DMS 273 treated with DMSO at 0.1 percent for 48 hours (cell line): ENCODE results near the gene TMEM127.
"Not testable (repeated sequence)": the region's sequence is repeated elsewhere in the genome, so short reads cannot be mapped to it uniquely, and the experiment has no call there.

Source experiments
- DNase-seq: peaks from one replicate; lab custom pipeline; 2025; lab: John Stamatoyannopoulos, UW

Gene TMEM127

DNA sequence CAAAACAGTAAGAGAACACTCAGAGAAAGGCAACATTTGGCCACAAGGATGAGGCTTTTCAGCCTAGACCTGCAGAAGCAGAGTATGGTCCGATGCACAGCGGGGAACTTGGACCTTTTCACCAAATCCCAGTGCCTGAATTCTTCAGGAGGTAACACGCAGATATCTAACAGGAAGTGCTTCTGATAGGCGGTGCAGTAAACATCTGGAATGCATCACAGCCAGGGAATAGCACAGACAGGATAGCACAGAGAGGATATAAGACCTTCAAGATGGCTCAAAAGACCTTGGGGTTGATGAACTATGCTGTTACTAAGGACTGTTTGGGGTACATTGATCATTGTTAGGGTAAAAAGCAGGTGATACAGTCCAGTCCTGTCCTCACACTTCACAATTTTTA is 1.7 kb downstream of the TMEM127 start:
- no peak for DNase-seq

DNA sequence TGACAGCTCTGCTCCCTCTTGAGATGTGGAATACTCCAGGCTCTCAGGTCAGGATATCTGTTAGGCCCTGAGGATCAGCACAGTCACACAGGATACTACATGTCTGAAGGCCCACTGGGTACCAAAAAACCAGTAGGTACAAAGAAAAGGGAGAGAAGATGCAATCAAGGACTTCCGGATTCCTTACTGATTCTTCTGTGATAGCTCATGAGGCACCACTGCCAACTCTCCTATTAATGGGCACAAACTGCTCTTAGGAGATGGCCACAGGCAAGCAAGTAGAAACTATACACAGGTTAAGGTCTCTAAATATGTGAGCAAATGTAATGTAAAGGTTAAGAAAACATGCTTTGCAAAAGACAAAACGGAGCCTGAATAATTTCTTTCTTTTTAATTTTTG is 3.5 kb downstream of the TMEM127 start:
- no peak for DNase-seq

DNA sequence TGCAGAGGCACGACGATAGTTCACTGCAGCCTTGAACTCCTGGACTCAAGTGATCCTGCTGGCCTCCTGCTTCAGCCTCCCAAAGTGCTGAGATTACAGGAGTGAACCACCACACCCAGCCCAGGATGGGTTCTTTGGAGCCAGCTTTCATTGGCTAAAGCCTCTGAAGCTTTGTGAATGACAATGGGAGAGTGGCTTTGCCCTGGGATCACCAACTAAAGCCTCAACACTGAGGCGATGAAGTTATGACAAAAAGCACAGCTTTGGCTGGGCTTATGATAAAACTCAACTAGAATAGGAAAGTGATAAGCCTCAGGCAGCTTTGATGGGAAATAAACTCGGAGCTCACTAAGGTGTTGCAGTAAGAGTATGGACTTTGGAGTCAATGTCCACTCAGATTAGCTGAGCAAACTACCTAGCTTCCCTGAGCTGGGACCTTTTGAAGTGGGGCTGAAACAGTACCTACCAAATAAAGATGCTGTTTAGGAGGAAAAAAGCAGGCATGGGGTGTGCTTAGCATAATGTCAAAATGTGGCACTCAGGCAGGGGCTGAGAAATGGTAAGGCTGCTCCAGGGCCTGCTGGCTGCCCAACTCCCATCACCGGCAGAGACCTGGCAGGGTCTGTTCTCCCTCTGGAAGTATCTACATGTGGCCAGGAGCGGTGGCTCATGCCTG is 4.3 kb downstream of the TMEM127 start:
- no peak for DNase-seq

DNA sequence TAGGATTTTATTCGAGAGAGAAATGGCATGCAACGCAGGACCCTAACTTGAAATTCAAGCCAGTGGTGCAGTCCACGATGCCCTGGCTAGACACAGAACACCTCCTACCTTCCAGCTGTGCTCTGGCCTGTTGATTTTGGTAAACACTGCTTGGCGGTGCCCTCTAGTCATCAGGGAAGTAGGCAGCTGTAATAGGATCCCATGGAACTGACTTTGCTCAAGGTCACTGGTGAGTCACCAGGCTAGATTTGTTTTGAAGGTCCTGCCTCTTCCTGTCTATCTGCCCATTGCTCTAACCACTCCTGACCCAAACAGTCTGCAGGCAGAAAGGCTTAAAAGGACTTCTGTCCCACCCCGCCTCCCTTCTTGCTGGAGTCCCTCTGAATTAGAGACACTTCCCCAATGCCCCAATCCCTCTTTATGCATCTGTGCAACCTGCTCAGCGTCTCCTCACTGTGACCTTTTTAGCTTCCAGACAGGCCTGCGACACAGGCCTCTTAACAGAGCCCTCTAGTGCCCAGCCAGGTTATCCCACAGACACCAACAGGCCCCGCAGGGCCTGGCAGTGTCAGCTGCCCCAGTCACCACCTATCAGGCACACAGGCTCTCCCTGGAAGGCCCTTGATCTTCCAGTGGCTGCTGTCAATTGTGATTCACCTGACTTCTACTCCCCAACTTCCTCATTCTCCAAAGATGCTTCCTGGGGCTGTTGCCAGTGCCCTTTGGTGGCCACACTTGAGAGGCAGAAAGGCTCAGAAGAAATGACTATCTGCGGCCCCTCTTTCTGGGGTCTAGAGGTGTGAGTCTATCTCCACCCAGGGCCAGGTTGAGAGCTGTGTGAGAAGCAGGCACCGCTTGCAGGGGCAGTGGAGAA is 5.2 kb downstream of the TMEM127 start:
- DNase-seq: peak; percentile 52

DNA sequence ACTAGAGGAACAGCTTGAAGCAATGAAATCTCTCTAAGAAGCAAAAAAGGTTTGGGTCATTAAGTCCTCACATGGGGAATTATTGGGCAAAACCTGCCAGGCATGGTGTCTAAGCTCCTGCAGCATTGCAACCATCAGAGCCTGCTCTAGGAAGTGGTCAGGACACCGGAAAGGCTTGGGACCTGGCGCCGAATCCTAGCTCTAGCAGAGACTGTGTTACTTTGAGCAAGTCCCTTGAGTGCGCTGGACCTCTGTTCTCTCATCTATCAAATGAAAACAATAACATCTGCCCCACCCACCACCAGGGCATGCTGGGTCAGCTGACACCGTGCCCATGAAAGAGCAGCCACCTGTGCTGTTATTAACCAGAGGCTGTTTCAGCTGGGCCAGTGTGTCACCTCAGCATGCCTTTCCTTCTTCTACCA is 6.3 kb downstream of the TMEM127 start:
- DNase-seq: no peak

DNA sequence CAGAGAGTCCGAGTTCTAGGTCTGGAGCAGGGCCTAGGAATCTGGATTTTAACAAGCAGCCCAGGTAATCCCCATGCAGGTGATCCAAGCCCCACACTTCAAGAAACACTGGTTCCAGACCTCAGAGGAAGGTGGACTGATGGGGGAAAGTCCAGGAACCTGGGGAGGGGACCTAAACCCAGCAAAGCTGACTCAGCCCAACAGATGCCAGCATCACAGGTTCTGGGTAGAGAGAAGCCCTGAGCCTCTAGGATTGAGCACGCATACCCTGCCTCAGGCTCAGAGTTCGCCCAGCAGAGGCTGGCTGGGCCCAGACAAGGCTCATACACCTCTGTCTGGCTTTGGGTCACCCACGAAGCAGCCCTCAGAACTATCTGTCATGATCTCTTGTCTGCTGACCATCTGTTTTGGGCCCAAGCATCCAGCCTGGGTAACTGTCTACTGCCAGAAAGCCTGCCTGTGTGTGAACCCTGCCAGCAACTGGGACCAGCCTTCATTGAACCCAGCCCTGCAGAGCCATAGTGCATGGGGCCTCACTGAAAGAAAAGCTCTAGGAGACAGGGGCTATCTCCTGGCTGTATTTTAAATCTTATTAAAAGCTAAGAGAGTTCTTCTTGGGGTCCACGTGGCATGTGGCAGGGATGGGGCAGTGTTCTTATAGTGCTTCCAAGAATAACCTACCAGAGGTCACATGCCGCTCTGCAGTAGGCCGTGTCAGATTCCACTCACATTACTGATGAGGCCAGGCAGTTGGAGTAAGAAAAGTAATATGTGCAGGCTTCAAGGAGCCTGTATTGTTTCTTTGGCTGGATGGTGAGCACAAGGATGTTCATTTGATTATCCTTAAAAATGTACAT is 7.4 kb downstream of the TMEM127 start:
- no peak for DNase-seq

DNA sequence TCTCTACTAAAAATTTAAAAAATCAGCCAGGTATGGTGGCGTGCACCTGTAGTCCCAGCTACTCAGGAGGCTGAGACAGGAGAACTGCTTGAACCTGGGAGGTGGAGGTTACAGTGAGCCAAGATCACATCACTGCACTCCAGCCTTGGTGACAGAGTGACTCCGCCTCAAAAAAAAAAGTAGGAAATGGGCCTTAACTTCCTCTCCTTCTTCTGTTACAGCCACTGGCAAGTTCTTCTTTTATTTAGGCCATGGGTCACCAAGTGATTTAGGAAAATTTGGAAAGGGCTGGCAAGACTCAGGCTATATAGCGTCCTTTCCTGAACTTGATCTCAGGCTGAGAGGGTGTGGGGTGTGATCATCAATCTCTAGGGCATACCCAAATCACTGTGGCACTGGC is 8.1 kb downstream of the TMEM127 start:
- DNase-seq: not testable (repeated sequence)

DNA sequence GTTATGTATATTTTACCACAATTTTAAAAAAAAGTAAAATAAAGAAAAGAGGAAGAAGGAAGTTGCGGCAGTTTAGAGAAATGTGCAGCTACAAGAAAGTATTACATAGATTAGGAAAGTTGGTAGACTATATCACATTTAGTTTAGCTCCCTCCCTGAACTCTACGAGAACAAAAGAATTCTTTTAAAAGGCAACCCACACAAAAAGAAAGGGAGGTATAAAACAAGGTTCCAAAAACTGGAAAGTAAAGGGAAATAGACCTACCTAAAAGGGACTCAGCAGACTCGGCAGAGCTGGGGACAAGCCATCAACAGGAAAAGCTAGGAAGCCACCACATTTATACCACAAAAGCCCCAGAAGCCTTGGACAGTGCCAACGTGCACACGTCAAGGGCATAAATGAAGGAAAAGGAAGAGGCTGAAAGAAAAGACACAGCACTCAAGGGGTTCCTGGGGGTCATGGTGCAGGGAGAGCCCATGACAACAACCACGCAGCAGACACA is 9.1 kb downstream of the TMEM127 start:
- DNase-seq: no peak

DNA sequence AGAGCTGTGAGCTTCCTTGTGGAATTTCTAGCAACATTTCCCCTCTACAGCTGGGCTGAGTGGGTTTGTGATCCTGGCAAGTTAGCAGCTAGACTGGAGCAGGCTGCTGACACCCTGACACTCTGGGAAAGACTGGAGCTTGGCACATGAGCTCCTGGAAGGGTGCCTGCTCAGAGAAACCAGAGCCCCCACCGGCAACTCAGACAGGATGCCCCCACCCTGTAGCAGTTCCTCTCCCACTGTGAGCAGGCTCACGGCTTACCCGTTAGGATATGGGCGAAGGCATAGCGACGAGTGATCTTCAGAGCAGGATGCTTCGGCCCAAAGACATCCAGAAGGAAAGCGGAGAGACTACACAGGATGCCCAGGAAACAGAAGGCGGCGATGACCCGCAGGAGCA is 11.2 kb downstream of the TMEM127 start:
- DNase-seq: no peak

DNA sequence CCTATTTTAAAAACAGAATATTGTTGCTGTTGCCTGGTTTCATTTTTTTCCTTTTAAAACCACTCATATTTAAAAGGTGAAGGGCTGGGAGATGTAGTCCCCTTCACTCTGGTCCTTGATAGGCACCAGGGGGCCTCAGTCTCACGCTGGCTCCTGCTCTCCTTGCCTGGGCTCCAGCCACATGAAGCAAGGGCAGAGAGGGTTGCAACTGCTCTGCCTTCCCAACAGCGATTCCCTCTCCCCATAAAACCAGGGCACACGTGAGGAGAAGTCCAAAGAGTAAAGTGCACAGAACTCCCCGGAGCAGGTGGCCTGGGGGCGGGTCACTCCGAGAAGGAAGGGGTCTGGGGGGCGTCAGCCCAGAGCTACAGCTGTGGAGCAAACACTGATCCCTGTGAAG is 12.8 kb downstream of the TMEM127 start:
- no peak for DNase-seq

DNA sequence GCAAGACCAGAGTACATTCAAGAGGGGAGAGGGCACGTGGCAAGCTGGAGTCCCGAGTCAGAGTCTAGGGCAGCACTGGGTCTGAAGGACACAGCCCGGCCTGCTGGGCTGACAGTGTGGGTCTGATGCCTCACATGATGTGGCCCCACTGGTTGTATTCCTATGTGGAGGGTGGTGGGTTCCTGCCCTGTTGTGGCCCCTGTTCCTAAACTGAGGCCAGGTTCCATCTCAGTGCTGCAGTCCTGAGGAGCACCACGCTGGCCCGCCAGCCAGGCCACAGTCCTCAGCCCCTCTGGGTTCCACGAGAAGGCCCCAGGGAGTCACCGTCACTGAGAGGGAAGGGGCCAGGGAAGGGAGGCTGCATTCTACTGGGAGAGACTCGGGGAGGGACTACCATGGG is 13.3 kb downstream of the TMEM127 start:
- DNase-seq: no peak

DNA sequence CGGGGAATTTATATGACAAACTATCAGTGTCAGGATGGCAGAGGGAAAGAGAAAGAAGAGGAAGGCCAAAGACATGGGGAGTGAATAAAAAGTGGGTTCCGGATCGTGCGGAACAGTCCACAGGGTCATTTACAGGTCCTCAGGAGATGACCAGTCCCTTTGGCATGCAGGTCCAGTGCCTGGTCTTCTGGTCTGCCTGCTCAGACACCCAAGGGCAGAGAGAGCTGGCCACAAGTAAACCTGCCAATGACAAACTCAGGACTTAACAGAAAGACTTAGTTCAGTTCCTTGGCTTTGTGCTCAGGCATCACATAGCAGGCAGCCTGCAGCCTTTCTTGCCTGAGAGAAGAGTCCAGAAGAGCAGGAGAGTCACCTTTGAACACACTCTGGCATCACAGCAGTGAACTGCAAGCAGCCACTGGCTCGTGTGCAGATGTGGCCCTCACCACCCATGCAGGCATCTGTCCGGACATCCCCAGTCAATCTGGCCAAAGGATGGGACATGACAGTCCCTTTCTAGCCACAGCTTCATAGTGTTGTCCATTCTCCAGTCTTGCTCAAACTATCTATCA is 14.0 kb downstream of the TMEM127 start:
- DNase-seq: no peak

DNA sequence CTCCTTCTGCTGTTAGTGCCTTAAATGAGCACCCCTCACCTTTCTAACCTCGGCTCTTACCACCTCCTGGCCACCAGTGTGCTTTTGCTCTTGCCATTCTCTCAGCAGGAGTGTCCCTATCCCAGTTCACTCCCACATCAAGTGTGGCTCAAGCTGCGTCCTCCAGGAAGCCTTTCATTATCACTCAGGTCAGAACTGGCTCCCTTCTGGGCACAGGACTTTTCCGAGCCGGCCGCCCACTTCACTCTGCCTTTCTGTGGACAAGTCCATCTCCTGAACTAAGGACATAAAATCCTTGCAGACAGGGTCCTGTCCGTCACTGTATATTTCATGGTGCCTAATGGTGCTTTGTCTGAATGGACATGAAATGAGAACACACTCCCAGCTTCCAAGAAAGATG is 15.6 kb downstream of the TMEM127 start:
- DNase-seq: no peak

DNA sequence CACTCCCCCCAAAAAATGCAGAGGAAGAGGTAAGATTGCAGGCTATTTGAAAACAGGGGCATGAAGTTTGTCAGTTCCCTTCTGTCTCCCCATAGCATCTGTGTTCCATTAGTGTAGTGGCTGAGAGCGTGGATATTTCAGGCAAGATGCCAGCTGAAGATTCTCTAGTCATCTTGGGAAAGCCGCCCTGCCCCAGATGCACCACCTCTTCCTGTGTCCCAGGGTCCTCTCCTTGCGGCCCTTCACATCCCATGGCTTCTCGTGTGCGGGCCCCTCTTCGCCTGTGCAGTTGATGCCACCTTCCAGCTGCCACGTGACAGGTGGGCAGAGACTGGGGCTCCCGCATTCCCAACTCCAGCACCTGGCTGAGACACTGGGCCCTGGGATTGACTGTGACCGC is 16.1 kb downstream of the TMEM127 start:
- no peak for DNase-seq

DNA sequence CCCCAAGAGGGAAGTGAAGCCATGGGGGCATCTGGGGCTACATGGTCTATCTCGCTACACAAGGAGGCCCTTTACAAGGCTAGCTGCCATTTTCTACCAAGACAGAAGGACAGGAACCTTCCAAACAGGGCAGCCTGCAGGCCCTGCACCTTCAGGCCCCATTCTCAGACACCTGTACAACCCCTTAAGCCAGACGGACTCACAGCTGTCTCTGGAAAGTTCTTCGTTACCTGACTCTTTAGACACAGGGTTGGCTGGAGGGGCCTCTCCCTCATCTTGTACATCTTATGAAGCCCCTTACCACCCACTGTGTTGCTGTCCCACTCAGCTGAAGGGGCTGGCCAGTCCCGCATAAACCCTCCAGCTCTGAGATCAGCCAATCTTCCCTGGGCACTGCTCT is 17.2 kb downstream of the TMEM127 start:
- no peak for DNase-seq

DNA sequence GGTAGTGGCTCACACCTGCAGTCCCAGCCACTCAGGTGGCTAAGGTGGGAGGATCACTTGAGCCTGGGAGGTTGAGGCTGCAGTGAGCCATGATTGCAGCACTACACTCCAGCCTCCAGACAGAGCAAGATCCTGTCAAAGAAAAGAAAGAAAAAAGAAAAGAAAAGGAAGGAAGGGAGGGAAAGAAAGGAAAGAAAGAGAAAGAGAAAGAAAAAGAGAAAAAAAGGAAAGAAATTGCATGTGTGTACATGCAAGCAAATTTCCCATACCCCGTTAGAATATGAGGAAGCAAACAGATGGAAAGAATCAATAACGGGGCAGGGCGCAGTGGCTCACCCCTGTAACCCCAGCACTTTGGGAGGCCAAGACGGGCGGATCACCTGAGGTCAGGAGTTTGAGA is 17.9 kb downstream of the TMEM127 start:
- no peak for DNase-seq

DNA sequence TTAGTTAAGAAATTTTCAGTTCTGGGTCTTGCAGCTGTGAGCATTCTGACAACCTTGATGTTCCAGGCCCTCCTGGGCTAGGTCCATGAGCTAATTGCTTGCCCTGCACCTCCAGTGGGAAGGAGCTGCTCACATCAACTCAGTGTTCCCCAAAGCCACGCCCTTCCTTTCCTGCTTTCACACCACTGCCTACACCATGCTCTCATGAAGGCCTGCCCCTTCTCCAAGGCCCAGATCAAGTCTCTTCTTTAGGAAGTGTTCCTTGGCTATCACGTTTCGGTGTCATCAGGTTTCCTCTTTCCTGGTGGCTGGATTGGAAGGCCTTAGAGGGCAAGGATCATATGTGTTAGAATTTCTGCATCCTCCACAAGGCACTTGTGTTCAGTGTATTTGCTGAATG is 18.8 kb downstream of the TMEM127 start:
- no peak for DNase-seq

DNA sequence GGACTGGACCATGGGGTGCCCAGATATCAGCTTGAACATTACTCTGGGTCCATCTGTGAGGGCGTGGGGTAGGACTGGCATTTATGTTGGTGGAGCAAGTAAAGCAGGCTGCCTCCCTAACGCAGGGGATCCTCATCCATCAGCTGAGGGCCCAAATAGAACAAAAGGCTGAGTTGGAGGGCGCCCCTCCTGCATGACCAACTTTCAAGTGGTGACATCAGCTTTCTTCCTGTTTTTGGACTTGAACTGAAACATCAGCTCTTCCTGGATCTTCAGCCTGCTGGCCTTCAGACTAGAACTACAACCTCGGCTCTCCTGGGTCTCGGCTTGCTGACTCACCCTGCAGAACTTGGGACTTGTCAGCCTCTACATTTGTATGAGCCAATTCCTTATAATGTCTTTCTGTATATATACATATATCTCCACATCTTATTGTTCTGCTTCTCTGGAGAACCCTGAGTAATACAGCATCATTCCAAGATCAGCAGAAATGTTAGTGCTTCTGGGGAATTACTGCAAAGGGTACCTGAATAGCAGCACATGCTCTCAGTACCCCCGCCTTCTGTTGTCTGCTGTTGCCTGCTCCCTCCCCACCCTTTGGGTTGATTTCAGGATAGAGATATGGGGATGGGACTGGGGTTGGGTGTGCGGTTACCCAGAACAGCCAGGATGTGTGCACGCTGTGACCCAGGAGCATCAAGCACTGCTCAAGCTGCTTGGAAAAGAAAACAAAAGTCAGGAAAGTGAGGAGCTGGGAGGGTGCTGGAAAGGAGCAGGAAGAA is 20.0 kb downstream of the TMEM127 start:
- no peak for DNase-seq

DNA sequence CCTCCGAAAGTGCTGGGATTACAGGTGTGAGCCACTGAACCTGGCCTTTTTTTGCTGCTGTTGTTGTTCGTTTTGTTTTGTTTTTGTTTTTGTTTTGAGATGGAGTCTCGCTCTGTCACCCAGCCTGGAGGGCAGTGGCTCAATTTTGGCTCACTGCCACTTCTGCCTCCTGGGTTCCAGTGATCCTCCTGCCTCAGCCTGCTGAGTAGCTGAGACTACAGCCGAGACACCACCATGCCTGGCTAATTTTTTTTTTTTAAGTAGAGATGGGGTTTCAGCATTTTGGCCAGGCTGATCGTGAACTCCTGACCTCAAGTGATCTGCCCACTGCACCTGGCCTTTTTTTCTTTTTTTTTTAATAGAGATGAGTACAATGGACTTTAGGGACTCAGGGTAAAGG is 22.0 kb downstream of the TMEM127 start:
- no peak for DNase-seq

DNA sequence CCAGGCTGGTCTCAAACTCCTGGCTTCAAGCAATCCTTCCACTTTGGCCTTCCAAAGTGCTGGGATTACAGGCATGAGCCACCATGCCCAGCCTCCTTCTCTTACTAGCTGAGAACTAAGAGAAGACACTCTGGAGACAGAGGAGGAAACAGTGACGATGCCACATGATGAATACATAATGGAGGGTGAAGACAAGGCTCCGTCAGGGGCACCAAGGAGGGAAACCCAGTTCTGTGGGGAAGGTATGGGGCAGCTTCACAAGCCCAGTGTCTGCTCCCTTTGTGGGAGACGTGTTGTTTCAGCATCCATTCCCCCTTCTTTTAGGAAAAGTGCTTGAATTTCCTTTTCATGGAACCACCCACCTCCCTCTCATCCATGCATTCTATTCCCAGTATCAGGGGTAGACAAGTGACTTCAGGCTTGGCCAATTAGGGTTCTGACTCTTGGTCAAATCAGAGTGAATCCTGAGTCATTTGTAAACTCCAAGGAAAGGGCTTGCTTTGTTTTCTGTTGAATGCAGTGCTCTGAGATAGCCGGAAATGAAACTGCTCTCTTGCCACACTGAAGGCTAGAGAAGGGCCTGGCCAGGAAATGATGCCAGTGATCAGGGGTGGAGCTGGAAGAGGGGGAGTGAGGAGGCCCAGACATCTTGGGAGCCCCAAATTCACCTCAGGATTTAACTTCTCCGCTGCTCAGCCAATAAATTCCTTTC is 23.7 kb downstream of the TMEM127 start:
- DNase-seq: no peak

DNA sequence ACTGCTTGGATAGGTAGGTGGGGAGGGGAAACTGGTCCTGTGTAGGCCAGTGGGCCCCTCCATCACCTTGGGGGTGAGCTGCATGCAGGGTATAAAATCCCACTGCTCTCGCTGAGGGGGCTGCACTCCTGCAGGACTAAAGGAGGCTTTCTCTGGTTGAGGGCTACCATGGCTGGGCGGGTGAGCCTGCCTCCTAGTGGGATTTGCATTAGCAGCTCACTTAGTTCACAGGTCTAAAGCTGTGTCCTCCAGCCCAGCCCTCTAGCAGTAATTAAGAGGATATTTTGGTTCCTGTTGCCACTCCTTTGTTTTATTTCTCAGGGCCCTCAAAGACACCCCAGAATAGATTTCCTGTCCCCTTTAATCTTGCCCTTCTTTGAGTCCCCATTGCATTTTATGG is 24.6 kb downstream of the TMEM127 start:
- no peak for DNase-seq
